Common myeloid progenitor, CD34-positive (primary cell): ENCODE measurements around the gene DECR2.

Experiments used
- CTCF ChIA-PET: fragments of 350-600 bp; sonication (Branson Sonifier 250); formaldehyde crosslinking; loops from one replicate; lab custom pipeline; 2021; ENCODE audit warnings: antibody characterized with exemption; lab: Charles Lee
- POLR2A ChIA-PET: fragments of 350-600 bp; sonication (Branson Sonifier 250); formaldehyde crosslinking; loops from one replicate; lab custom pipeline; 2021; ENCODE audit warnings: antibody characterized with exemption; lab: Charles Lee
- DNase-seq, 3 donors: peaks; one replicate each; pipeline versions ENCODE4 v3.0.0 to v3.0.0-alpha.2; 2013
- H3K27ac ChIP-seq, 2 experiments: 1 replicate in 1 of 2; 2 replicates in 1 of 2; pipeline ENCODE4 v1.7.0; 2013; ENCODE audit warnings: inconsistent platforms in 2 of 2, low read length in 2 of 2, mild to moderate bottlenecking in 2 of 2, low read depth in 1 of 2, moderate library complexity in 1 of 2; ENCODE audit not compliant: severe bottlenecking in 2 of 2, insufficient read depth in 1 of 2, poor library complexity in 1 of 2
- H3K27me3 ChIP-seq, 5 experiments: replicated peaks in 2 of 5; 1 replicate in 3 of 5; 2 replicates in 2 of 5; pipeline versions ENCODE4 v1.6.1 to v1.7.0; 2013; ENCODE audit warnings: low read length in 4 of 5, mild to moderate bottlenecking in 2 of 5, moderate library complexity in 2 of 5, inconsistent platforms in 1 of 5; ENCODE audit not compliant: insufficient read depth in 5 of 5, control insufficient read depth in 4 of 5
- H3K36me3 ChIP-seq, 4 experiments: 1 replicate in 2 of 4; 2 replicates in 2 of 4; pipeline versions ENCODE4 v1.6.1 to v1.7.0; 2013; ENCODE audit warnings: low read length in 3 of 4, control low read depth in 1 of 4, mild to moderate bottlenecking in 1 of 4; ENCODE audit not compliant: control insufficient read depth in 4 of 4, insufficient read depth in 4 of 4
- H3K4me1 ChIP-seq, 4 experiments: 1 replicate in 3 of 4; 2 replicates in 1 of 4; pipeline versions ENCODE4 v1.6.1 to v1.7.1; 2013; ENCODE audit warnings: low read length in 3 of 4, mild to moderate bottlenecking in 3 of 4, control low read depth in 1 of 4, inconsistent platforms in 1 of 4, moderate library complexity in 1 of 4; ENCODE audit not compliant: control insufficient read depth in 4 of 4, insufficient read depth in 4 of 4; ENCODE audit errors: control extremely low read depth in 1 of 4
- H3K4me3 ChIP-seq, 7 experiments: 1 replicate in 4 of 7; 2 replicates in 3 of 7; pipeline versions ENCODE4 v1.5.1 to v1.7.0; 2013; ENCODE audit warnings: mild to moderate bottlenecking in 7 of 7, low read length in 6 of 7, moderate library complexity in 6 of 7, inconsistent platforms in 2 of 7, low read depth in 2 of 7, control low read depth in 1 of 7; ENCODE audit not compliant: insufficient read depth in 4 of 7, control insufficient read depth in 1 of 7; ENCODE audit errors: extremely low read depth in 1 of 7
- H3K9me3 ChIP-seq, 5 experiments: 1 replicate in 4 of 5; 2 replicates in 1 of 5; pipeline versions ENCODE4 v1.6.1 to v1.7.1; 2013; ENCODE audit warnings: low read length in 4 of 5, mild to moderate bottlenecking in 2 of 5, inconsistent platforms in 1 of 5, low read depth in 1 of 5, moderate library complexity in 1 of 5; ENCODE audit not compliant: control insufficient read depth in 4 of 5, insufficient read depth in 2 of 5; ENCODE audit errors: control extremely low read depth in 1 of 5
- WGBS: methylation state at CpG from one replicate; pipeline ENCODE4 v1.1.5; 2013; ENCODE audit not compliant: insufficient coverage; 5-methylcytosine and 5-hydroxymethylcytosine counted together

DECR2 gene

DNA sequence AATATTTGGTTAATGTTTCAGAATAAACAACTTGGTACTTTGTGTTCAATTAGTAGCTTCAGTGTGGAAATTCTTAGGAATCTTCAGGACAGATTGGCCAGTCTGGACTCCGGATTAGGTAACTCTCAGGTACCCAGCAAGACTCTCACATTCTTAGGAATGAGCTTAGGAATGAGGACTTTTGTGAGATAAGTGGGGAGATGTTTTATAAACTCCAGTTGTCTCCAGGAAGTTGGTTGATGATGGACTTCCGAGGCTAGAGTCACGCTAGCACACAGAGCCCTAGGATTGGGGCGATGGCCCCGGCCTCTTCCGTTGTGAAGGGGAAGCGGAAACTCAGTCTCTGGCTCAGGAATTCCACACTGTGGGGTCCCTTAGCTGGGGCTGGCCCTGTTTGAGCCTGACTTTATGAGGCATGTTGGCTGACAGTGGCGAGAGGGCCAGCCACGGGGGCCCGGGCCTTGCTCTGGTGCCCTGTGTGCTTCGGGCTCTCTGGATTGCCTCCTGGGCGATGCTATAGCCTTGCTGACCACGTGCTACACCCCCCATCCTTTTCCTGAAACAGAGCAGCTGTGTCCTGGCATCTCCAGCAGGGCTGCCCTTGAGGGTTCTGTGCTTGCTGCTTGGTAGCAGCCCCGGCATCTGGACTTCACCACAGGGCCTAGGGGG, 56.2 kb downstream of the DECR2 start:
- peak; percentile 14 to 66 (median 54) for DNase-seq
- CTCF ChIA-PET, result interaction anchor here (0.7 kb wide), 1 partner anchor 9 kb away, joined by 3 read pairs; no protein-coding TSS in a partner anchor
- peak overlapping the region; percentile 43 to 59 for H3K27ac ChIP-seq

DNA sequence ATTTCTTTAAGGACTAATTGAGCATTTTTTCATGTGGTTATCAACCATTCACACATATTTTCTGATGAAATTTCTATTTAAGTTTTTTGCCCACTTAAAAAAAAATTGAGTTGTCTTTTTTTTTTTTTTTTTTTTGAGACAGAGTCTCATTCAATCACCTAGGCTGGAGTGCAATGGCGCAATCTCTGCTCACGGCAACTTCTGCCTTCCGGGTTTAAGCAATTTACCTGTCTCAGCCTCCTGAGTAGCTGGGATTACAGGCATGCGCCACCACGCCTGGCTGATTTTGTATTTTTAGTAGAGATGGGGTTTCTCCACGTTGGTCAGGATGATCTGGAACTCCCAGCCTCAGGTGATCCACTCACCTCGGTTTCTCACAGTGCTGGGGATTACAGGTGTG, 58.1 kb downstream of the DECR2 start:
- no peak for DNase-seq
- ChIA-PET CTCF (interaction anchor here (0.6 kb wide), 1 partner anchor 26 kb away, joined by 3 read pairs; no protein-coding TSS in a partner anchor), POLR2A (no interaction called here)
- no peaks in the 10 kb centered on the region for H3K9me3 ChIP-seq
- no peaks in the 10 kb centered on the region for H3K27me3 ChIP-seq
- H3K27ac ChIP-seq, result no peak overlapping the region
- 100% methylated on average over 1 of the region's 7 CpGs for WGBS
- H3K36me3 ChIP-seq, result peaks cover 2 to 25% (median 11%) of the 10 kb centered on the region in 4 experiments
- peaks cover 0 to 8% (median under 1%) of the 10 kb centered on the region in 4 experiments for H3K4me1 ChIP-seq
- H3K4me3 ChIP-seq, result no peak overlapping the region

More for the DNA sequence above, 56.2 kb downstream of the DECR2 start:
- H3K9me3 ChIP-seq, result no peaks in the 10 kb centered on the region
- peaks cover 2 to 15% (median 10%) of the 10 kb centered on the region in 4 experiments for H3K36me3 ChIP-seq
- WGBS, result 69% methylated on average over 12 of the region's 14 CpGs
- POLR2A ChIA-PET, result interaction anchor here (0.5 kb wide), 1 partner anchor 21 kb away, joined by 3 read pairs; no protein-coding TSS in a partner anchor
- H3K27me3 ChIP-seq, result no peaks in the 10 kb centered on the region
- H3K4me1 ChIP-seq, result peaks cover 0 to 8% (median under 1%) of the 10 kb centered on the region in 4 experiments
- no peak overlapping the region for H3K4me3 ChIP-seq

DNA sequence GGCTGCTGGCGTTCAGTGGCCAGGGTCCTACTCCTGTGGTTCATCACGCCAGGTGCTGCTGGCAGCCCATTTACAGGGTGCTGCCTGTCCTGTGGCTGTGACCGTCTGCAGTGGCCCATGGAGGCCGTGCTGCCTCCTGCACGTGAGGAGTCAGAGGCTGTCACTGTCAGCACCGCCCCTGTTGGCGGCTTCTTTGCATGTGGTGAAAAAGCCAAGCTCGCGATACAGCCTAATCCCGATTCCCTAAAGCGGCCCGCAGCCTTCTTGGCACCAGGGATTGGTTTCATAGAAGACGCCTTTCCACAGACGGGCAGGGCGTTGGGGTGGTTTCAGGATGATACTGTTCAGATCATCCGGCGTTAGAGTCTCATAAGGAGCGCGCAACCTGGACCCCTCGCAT, 59.1 kb downstream of the DECR2 start:
- H3K27me3 ChIP-seq, result no peaks in the 10 kb centered on the region
- ChIA-PET CTCF (no interaction called here), POLR2A (no interaction called here)
- peaks cover 2 to 25% (median 11%) of the 10 kb centered on the region in 4 experiments for H3K36me3 ChIP-seq
- WGBS, result 98% methylated on average over 19 of the region's 20 CpGs
- H3K4me3 ChIP-seq, result no peak overlapping the region
- H3K27ac ChIP-seq, result no peak overlapping the region
- no peak for DNase-seq
- no peaks in the 10 kb centered on the region for H3K9me3 ChIP-seq
- H3K4me1 ChIP-seq, result peaks cover 0 to 8% (median under 1%) of the 10 kb centered on the region in 4 experiments
